Activated effector memory CD4-positive, alpha-beta T cell treated with anti-CD3 and anti-CD28 coated beads, Interleukin-2, amount 50 U/mL, for 16 hours (primary cell): ENCODE results near the gene PARD6B.
"Not testable (repeated sequence)": the region's sequence is repeated elsewhere in the genome, so short reads cannot be mapped to it uniquely, and the experiment has no call there.

Source experiments
- DNase-seq: peaks from one replicate; pipeline ENCODE4 v3.0.0-alpha.2; 2020

The PARD6B gene

GRCh38 chr20:50777373-50777772 is 46.0 kb downstream of the PARD6B start:
- no peak for DNase-seq

GRCh38 chr20:50778994-50779393 is 47.6 kb downstream of the PARD6B start:
- DNase-seq, result not testable (repeated sequence)

- no peak for DNase-seq
These were observed 52.0 kb downstream of the PARD6B start for GRCh38 chr20:50783390-50783789.

GRCh38 chr20:50783903-50784302 is 52.5 kb downstream of the PARD6B start:
- peak; percentile 31 for DNase-seq

- DNase-seq, result peak; percentile 24
These were observed 53.1 kb downstream of the PARD6B start for GRCh38 chr20:50784464-50784863.

- DNase-seq, result peak; percentile 30
These were observed 55.3 kb downstream of the PARD6B start for GRCh38 chr20:50786703-50787102.

- no peak for DNase-seq
These were observed 55.8 kb downstream of the PARD6B start for GRCh38 chr20:50787181-50787580.

- DNase-seq, result peak; percentile 36
These were observed 56.9 kb downstream of the PARD6B start for GRCh38 chr20:50788045-50788991.

- no peak for DNase-seq
These were observed 58.7 kb downstream of the PARD6B start for GRCh38 chr20:50789968-50790650.

- peak; percentile 92 for DNase-seq
These were observed 59.4 kb downstream of the PARD6B start for GRCh38 chr20:50790651-50791277.

GRCh38 chr20:50792708-50793574 is 61.6 kb downstream of the PARD6B start:
- no peak for DNase-seq

GRCh38 chr20:50793575-50794016 is 62.2 kb downstream of the PARD6B start:
- peak; percentile 82 for DNase-seq

- no peak for DNase-seq
These were observed 62.9 kb downstream of the PARD6B start for GRCh38 chr20:50794181-50794845.

GRCh38 chr20:50794846-50795634 is 63.7 kb downstream of the PARD6B start, which contains the start of gene BCAS4:
Gene BCAS4, plus strand, starts transcription at chr20:50795061. Its CDS starts 23 bp downstream, at chr20:50795084.
- DNase-seq, result peak; percentile 94

GRCh38 chr20:50797142-50797541 is 65.8 kb downstream of the PARD6B start:
- DNase-seq, result no peak

GRCh38 chr20:50798650-50799049 is 67.3 kb downstream of the PARD6B start:
- no peak for DNase-seq

- no peak for DNase-seq
These were observed 68.0 kb downstream of the PARD6B start for GRCh38 chr20:50799176-50799889.

GRCh38 chr20:50799890-50800550 is 68.6 kb downstream of the PARD6B start:
- DNase-seq, result no peak

- not testable (repeated sequence) for DNase-seq
These were observed 69.8 kb downstream of the PARD6B start for GRCh38 chr20:50800986-50801746.
